Prostate gland (tissue), 2 donors: ENCODE data around the gene CACNA1B.

Experiments
- CTCF ChIP-seq, 4 experiments: fragments of 200-600 bp in 2 of 4; fragments of 450-650 bp in 2 of 4; sonication (generic) in 2 of 4; IDR thresholded peaks; 1 replicate in 3 of 4; 2 replicates in 1 of 4; pipeline ENCODE4 v1.5.1; 2016 to 2019; ENCODE audit warnings: antibody characterized with exemption in 4 of 4, mild to moderate bottlenecking in 2 of 4, moderate library complexity in 2 of 4
- POLR2A ChIP-seq: fragments of 450-650 bp; IDR thresholded peaks from one replicate; pipeline ENCODE4 v1.6.1; 2016; ENCODE audit warnings: antibody characterized with exemption, mild to moderate bottlenecking

- TF ChIP-seq POLR2A, result no peak
- no peak for TF ChIP-seq CTCF (IDR thresholded peaks at IDR 0.05)
These were observed 146.0 kb downstream of the CACNA1B start for GRCh38 chr9:138023394-138024124.
